ENCODE data around the gene PCDHGB6.

- TF ChIP-seq EZH2phosphoT487 (IDR thresholded peaks at IDR 0.05; ENCODE audit: borderline replicate concordance), result no peak
- TF ChIP-seq, protein P1, sequence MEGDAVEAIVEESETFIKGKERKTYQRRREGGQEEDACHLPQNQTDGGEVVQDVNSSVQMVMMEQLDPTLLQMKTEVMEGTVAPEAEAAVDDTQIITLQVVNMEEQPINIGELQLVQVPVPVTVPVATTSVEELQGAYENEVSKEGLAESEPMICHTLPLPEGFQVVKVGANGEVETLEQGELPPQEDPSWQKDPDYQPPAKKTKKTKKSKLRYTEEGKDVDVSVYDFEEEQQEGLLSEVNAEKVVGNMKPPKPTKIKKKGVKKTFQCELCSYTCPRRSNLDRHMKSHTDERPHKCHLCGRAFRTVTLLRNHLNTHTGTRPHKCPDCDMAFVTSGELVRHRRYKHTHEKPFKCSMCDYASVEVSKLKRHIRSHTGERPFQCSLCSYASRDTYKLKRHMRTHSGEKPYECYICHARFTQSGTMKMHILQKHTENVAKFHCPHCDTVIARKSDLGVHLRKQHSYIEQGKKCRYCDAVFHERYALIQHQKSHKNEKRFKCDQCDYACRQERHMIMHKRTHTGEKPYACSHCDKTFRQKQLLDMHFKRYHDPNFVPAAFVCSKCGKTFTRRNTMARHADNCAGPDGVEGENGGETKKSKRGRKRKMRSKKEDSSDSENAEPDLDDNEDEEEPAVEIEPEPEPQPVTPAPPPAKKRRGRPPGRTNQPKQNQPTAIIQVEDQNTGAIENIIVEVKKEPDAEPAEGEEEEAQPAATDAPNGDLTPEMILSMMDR (conservative IDR thresholded peaks at IDR 0.05; ENCODE audit: low read length), result no peak; the same call in 1 of the 2 replicates
Observed at GRCh38 chr5:141430332-141431113, 22.7 kb downstream of the PCDHGB6 start, which contains the start of gene PCDHGA12.

Data from Loucy (cell line).